ENCODE measurements around the gene ACOXL.
"Not testable (repeated sequence)": the region's sequence is repeated elsewhere in the genome, so short reads cannot be mapped to it uniquely, and the experiment has no call there.

The ACOXL gene

GRCh38 chr2:110732422-110733413, at the start of gene ACOXL:
Gene ACOXL (plus strand): TSS chr2:110732573. CDS start chr2:110768390, 35,817 bp downstream.
- DNase-seq (ENCODE audit: low read depth) = no peak

GRCh38 chr2:110682872-110683271, 49.5 kb upstream of the ACOXL start:
- DNase-seq (ENCODE audit: low read depth) = no peak

- not testable (repeated sequence) for DNase-seq (ENCODE audit: low read depth)
These were observed 44.4 kb upstream of the ACOXL start for GRCh38 chr2:110687775-110688484.

GRCh38 chr2:110688594-110689091, 43.7 kb upstream of the ACOXL start:
- no peak for DNase-seq (ENCODE audit: low read depth)

GRCh38 chr2:110690083-110690965, 42.0 kb upstream of the ACOXL start:
- no peak for DNase-seq (ENCODE audit: low read depth)

GRCh38 chr2:110691612-110692258, 40.6 kb upstream of the ACOXL start:
- DNase-seq (ENCODE audit: low read depth) = no peak

- DNase-seq (ENCODE audit: low read depth) = not testable (repeated sequence)
These were observed 37.1 kb upstream of the ACOXL start for GRCh38 chr2:110695146-110695898.

- DNase-seq (ENCODE audit: low read depth) = not testable (repeated sequence)
These were observed 34.1 kb upstream of the ACOXL start for GRCh38 chr2:110698253-110698652.

- DNase-seq (ENCODE audit: low read depth) = no peak
These were observed 29.6 kb upstream of the ACOXL start for GRCh38 chr2:110702514-110703380.

GRCh38 chr2:110707386-110707965, 24.9 kb upstream of the ACOXL start:
- no peak for DNase-seq (ENCODE audit: low read depth)

- no peak for DNase-seq (ENCODE audit: low read depth)
These were observed 23.9 kb upstream of the ACOXL start for GRCh38 chr2:110708455-110708854.

GRCh38 chr2:110712737-110713136, 19.6 kb upstream of the ACOXL start:
- DNase-seq (ENCODE audit: low read depth) = no peak

- DNase-seq (ENCODE audit: low read depth) = no peak
These were observed 18.6 kb upstream of the ACOXL start for GRCh38 chr2:110713513-110714362.

GRCh38 chr2:110714452-110715224, 17.7 kb upstream of the ACOXL start:
- DNase-seq (ENCODE audit: low read depth) = no peak

GRCh38 chr2:110716959-110717645, 15.3 kb upstream of the ACOXL start:
- DNase-seq (ENCODE audit: low read depth) = no peak

GRCh38 chr2:110717734-110718133, 14.6 kb upstream of the ACOXL start:
- no peak for DNase-seq (ENCODE audit: low read depth)

- no peak for DNase-seq (ENCODE audit: low read depth)
These were observed 14.0 kb upstream of the ACOXL start for GRCh38 chr2:110718382-110718781.

Data from stimulated activated CD8-positive, alpha-beta memory T cell treated with anti-CD3 and anti-CD28 coated beads, Interleukin-15, amount 100 ng/mL, for 1 hour (primary cell).